Chondrocyte (in vitro differentiated cells): Measurements from ENCODE around the gene FYN. TPM values are rescaled to one million over a fixed set of nuclear protein-coding genes. Genes with fewer than 3 reads are reported as not detected.

Experiments
- DNase-seq: peaks from one replicate; pipeline ENCODE4 v3.0.0; 2021; ENCODE audit warnings: mixed read lengths, low spot score
- H3K27ac Mint-ChIP-seq: one replicate; pipeline ENCODE4 v1.8.0; 2021; ENCODE audit warnings: mild to moderate bottlenecking, moderate library complexity, mixed read lengths; ENCODE audit not compliant: unreplicated experiment
- H3K27me3 Mint-ChIP-seq: 2 replicates; pipeline ENCODE4 v1.8.0; 2021; ENCODE audit warnings: low read depth, mixed read lengths
- H3K36me3 Mint-ChIP-seq: 2 replicates; pipeline ENCODE4 v1.8.0; 2021; ENCODE audit warnings: low read depth, mixed read lengths
- H3K4me1 Mint-ChIP-seq: 2 replicates; pipeline ENCODE4 v1.8.0; 2021; ENCODE audit warnings: low read depth, mild to moderate bottlenecking, mixed read lengths
- H3K4me3 Mint-ChIP-seq: one replicate; pipeline ENCODE4 v1.8.0; 2021; ENCODE audit warnings: mild to moderate bottlenecking, moderate library complexity, mixed read lengths; ENCODE audit not compliant: unreplicated experiment
- H3K9me3 Mint-ChIP-seq: 2 replicates; pipeline ENCODE4 v1.8.0; 2021; ENCODE audit warnings: low read depth, mixed read lengths
- total RNA-seq: library from RNA; stranded (reverse); gene quantifications from 3 replicates; pipeline ENCODE4 v1.2.1, GENCODE V29; 2021
- TF ChIP-seq, protein P1 (sequence below): fragments of 200-600 bp; sonication (generic); IDR thresholded peaks from 2 replicates; pipeline ENCODE4 v1.5.0; 2021; ENCODE audit warnings: antibody characterized with exemption, mild to moderate bottlenecking, moderate library complexity

Gene FYN
- total RNA-seq, 1 donor from 2014 or later = 109 TPM

DNA sequence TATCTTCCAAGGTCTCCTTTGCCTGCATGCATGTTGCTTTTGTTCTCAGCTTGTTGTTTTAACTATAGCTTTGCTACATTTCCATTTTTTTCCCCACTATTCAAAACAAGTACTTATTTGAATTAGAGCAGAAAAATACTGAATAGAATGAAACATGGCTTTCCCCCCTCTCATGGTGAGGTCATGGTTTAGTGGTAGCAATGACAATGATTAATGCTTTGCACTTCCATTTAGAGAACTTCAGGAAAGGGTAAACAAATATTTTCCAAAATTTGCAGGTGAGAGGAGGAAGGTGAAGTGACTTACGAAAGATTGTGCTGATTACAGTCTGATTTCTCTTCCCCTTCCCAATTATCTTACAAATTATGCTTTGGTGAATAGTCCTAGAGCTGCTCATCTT, 219.8 kb downstream of the FYN start:
- Mint-ChIP-seq H3K4me3 (no peak overlapping the region), H3K4me1 (peaks cover 9% of the 10 kb centered on the region), H3K27ac (no peak overlapping the region), H3K27me3 (no peaks in the 10 kb centered on the region), H3K9me3 (no peaks in the 10 kb centered on the region), H3K36me3 (no peaks in the 10 kb centered on the region)
- TF ChIP-seq, protein P1, sequence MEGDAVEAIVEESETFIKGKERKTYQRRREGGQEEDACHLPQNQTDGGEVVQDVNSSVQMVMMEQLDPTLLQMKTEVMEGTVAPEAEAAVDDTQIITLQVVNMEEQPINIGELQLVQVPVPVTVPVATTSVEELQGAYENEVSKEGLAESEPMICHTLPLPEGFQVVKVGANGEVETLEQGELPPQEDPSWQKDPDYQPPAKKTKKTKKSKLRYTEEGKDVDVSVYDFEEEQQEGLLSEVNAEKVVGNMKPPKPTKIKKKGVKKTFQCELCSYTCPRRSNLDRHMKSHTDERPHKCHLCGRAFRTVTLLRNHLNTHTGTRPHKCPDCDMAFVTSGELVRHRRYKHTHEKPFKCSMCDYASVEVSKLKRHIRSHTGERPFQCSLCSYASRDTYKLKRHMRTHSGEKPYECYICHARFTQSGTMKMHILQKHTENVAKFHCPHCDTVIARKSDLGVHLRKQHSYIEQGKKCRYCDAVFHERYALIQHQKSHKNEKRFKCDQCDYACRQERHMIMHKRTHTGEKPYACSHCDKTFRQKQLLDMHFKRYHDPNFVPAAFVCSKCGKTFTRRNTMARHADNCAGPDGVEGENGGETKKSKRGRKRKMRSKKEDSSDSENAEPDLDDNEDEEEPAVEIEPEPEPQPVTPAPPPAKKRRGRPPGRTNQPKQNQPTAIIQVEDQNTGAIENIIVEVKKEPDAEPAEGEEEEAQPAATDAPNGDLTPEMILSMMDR = no peak
- no peak for DNase-seq

DNA sequence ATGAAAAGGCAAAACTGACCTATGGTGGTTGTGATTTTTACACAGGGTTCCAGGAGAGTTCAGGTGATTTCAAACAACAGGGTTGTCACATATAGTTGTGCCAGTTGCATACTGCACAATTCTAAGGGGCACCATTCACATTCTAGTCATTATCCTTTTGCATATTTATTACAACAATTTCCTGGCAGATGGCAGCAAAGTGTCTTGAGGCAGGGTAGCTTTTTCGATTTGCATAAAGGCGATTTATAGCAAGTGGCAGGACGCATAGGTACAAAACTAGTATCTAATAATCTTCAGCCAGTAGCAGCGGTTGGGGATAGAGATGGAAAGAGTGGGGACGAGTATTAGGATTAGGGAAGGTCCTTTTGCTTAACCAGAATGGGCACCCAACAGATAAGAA, 221.1 kb downstream of the FYN start:
- Mint-ChIP-seq H3K27me3 (no peaks in the 10 kb centered on the region), H3K4me3 (no peak overlapping the region), H3K4me1 (peaks cover 2% of the 10 kb centered on the region), H3K27ac (no peak overlapping the region), H3K9me3 (no peaks in the 10 kb centered on the region), H3K36me3 (no peaks in the 10 kb centered on the region)
- TF ChIP-seq, protein P1 = no peak
- DNase-seq = no peak

DNA sequence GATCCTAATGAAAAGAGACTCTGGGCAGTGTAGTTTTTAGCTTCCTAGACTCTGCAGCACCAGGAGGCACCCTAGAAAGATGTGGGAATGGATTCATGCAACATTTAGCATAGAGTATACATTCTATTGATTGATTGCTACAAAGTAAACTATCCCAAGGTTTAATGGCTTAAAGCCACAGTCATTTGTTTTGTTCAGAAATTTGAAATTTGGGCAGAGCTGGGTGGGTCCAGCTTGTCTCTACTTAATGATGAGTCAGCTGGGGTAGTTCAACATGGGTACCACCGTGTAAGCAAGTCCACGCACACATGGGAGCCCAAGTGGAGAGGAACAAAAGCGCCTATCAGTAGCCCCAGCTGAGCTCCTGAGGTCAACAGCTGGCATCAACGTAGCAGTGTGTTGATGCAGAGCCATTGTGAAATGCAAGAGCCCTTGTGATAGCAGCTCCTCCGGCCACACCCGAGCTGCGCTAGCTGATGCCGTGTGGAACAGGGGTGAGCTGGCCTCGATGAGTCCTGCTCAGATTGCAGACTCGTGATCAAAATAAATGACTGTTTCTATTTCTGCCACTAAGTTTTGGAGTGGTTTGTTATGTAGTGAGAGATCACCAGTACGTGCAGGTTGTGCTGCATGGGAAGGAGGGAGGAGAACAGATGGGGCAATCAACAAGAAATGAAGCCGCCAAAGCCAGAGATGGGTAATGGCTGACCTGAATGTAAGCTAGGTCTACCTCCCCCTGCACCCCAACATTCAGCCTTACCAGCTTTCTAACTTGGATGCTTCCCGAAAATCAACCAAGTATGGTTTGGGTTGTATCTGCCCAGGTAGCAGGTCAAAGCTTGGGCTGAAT, 221.8 kb downstream of the FYN start:
- H3K4me3 Mint-ChIP-seq = no peak overlapping the region
- no peaks in the 10 kb centered on the region for H3K36me3 Mint-ChIP-seq
- H3K9me3 Mint-ChIP-seq = no peaks in the 10 kb centered on the region
- H3K27me3 Mint-ChIP-seq = no peaks in the 10 kb centered on the region
- TF ChIP-seq, protein P1 = no peak
- no peak for DNase-seq
- no peaks in the 10 kb centered on the region for H3K4me1 Mint-ChIP-seq
- no peak overlapping the region for H3K27ac Mint-ChIP-seq

DNA sequence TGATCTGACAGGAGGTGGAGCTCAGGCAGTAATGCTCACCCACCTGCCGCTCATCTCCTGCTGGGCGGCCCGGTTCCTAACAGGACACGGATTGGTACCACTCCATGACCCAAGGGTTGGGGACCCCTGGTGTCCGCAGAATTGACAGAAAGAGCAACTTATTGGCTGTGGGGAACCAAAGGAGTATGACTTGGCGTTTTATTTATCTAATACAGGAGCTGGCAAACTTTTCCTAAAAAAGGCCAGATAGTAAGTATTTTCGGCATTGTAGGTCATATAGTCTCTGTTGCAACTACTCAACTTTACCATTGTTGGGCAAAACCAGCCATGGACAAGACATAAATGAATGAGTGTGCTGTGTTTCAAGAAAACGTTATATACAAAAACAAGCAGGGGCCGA, 223.2 kb downstream of the FYN start:
- Mint-ChIP-seq H3K27ac (no peak overlapping the region), H3K4me3 (no peak overlapping the region), H3K9me3 (no peaks in the 10 kb centered on the region), H3K27me3 (no peaks in the 10 kb centered on the region), H3K4me1 (no peaks in the 10 kb centered on the region), H3K36me3 (no peaks in the 10 kb centered on the region)
- no peak for DNase-seq
- TF ChIP-seq, protein P1 = no peak

DNA sequence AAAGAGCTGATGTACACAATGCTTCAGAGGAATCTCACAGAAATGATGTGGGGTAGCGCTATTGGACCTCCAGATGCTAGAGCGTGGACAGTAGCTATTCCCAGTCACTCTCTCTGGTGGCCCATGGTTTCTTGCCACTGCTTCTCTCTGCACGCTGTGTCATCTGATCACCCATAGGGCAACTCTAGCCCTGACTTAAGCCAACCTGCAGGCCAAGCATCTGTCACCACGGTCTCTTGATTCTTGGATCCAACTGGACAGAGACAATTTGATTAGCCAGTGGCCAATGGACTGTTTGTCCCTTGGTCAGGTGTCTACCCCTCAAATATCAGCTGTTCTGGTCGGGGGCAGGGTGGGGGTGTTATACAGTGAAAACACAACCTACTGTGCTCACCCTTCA, 225.2 kb downstream of the FYN start:
- no peak for DNase-seq
- Mint-ChIP-seq H3K4me1 (no peaks in the 10 kb centered on the region), H3K36me3 (no peaks in the 10 kb centered on the region), H3K4me3 (no peak overlapping the region), H3K9me3 (no peaks in the 10 kb centered on the region), H3K27ac (no peak overlapping the region), H3K27me3 (no peaks in the 10 kb centered on the region)
- TF ChIP-seq, protein P1 = no peak
